Osteocyte (in vitro differentiated cells): ENCODE measurements around the gene CHRD. TPM values are rescaled to one million over a fixed set of nuclear protein-coding genes. Genes with fewer than 3 reads are reported as not detected.
A peak's percentile ranks its signal among the peaks of the same experiment; 100 is the strongest.

Source experiments
- DNase-seq: peaks from one replicate; pipeline ENCODE4 v3.0.0; 2021; ENCODE audit warnings: mixed read lengths; ENCODE audit not compliant: unreplicated experiment; ENCODE audit errors: extremely low spot score
- H3K27ac Mint-ChIP-seq: one replicate; pipeline ENCODE4 v1.8.0; 2021; ENCODE audit warnings: mild to moderate bottlenecking, mixed read lengths; ENCODE audit not compliant: unreplicated experiment
- H3K27me3 Mint-ChIP-seq: one replicate; pipeline ENCODE4 v1.8.0; 2021; ENCODE audit warnings: mixed read lengths; ENCODE audit not compliant: unreplicated experiment
- H3K36me3 Mint-ChIP-seq: one replicate; pipeline ENCODE4 v1.8.0; 2021; ENCODE audit warnings: mixed read lengths; ENCODE audit not compliant: unreplicated experiment
- H3K4me1 Mint-ChIP-seq: one replicate; pipeline ENCODE4 v1.8.0; 2021; ENCODE audit warnings: mixed read lengths; ENCODE audit not compliant: unreplicated experiment
- H3K4me3 Mint-ChIP-seq: one replicate; pipeline ENCODE4 v1.8.0; 2021; ENCODE audit warnings: mild to moderate bottlenecking, moderate library complexity, mixed read lengths; ENCODE audit not compliant: unreplicated experiment
- H3K9me3 Mint-ChIP-seq: one replicate; pipeline ENCODE4 v1.8.0; 2021; ENCODE audit warnings: mixed read lengths; ENCODE audit not compliant: unreplicated experiment
- CTCF ChIP-seq: fragments of 200-600 bp; sonication (generic); IDR thresholded peaks from 2 replicates; pipeline ENCODE4 v1.5.0; 2021; ENCODE audit warnings: antibody characterized with exemption, mild to moderate bottlenecking, moderate library complexity
- total RNA-seq: library from RNA; stranded (reverse); gene quantifications from 2 replicates; pipeline ENCODE4 v1.2.1, GENCODE V29; 2021

The CHRD gene
- total RNA-seq, 1 donor from 2014 or later = 4.4 TPM

- Mint-ChIP-seq H3K27ac (no peak overlapping the region), H3K4me3 (no peak overlapping the region), H3K36me3 (peaks cover 16% of the 10 kb centered on the region), H3K9me3 (no peaks in the 10 kb centered on the region), H3K4me1 (peaks cover 52% of the 10 kb centered on the region), H3K27me3 (peaks cover 37% of the 10 kb centered on the region)
- TF ChIP-seq CTCF = no peak
- no peak for DNase-seq
These were observed 6.4 kb upstream of the CHRD start for GRCh38 chr3:184373422-184373821.

- H3K9me3 Mint-ChIP-seq = no peaks in the 10 kb centered on the region
- peaks cover 48% of the 10 kb centered on the region for H3K27me3 Mint-ChIP-seq
- H3K27ac Mint-ChIP-seq = no peak overlapping the region
- no peak for TF ChIP-seq CTCF
- H3K36me3 Mint-ChIP-seq = no peaks in the 10 kb centered on the region
- peaks cover 41% of the 10 kb centered on the region for H3K4me1 Mint-ChIP-seq
- DNase-seq = no peak
- no peak overlapping the region for H3K4me3 Mint-ChIP-seq
These were observed 4.0 kb upstream of the CHRD start for GRCh38 chr3:184375747-184376461.

DNA sequence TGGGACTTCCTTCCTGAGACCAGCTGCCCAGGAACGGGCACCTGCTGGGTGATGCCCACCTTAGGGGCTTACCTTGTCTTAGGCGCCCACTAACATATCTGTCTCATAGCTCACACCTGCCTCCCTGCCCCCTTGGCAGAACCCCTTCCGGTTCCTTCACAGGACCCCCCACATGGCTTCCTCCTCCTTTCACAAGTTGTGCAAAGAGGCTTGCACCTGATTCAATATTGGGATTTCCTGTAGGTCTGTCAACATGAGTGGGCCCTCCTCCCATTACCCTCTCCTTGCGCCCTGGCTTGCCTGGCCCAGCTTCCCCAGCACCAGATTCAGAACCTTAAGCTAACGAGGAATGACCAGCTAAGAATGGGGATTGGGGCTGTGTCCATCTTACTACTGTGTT, 2.5 kb upstream of the CHRD start:
- Mint-ChIP-seq H3K4me3 (no peak overlapping the region), H3K4me1 (peaks cover 27% of the 10 kb centered on the region), H3K27me3 (peaks cover 58% of the 10 kb centered on the region)

DNA sequence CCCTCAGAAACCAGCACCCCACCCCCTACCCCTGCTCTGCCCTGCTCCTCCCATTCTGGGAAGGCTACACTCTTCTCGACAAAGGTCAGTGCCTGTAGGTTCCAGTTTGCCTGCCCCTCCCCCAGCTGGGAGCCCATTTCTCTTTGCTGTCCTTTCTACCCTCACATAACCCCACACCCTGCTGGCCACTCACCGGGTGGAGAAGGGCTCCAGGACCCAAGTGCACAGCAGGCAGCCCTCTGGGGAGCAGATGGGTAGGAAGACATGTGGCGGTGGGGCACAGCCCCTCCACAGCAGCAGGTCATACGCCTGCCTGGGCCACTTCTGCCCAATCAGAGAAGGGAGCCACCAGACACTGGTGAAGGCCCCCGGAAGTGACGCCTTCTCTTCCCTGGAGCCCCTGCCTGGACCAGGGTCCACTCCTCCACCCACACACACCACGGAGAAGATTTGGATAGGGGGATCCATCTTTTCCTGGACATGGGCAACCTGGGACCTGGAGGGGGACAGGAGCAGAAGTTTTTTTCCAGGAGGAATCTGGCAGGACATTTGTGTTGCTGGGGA, 1.9 kb upstream of the CHRD start, which contains the start of gene THPO:
Gene THPO, minus strand, starts transcription at position 326 of the 564 bp plus-strand sequence. CDS start 1,948 bp downstream, outside the sequence.
- no peak for TF ChIP-seq CTCF
- Mint-ChIP-seq H3K36me3 (no peaks in the 10 kb centered on the region), H3K27me3 (peaks cover 63% of the 10 kb centered on the region), H3K4me3 (peak within 1 kb of the TSS; percentile 62), H3K4me1 (peaks cover 21% of the 10 kb centered on the region), H3K27ac (no peak within 1 kb of the TSS), H3K9me3 (no peaks in the 10 kb centered on the region)
- no peak for DNase-seq

More for the DNA sequence above, 2.5 kb upstream of the CHRD start:
- TF ChIP-seq CTCF = no peak
- Mint-ChIP-seq H3K9me3 (no peaks in the 10 kb centered on the region), H3K36me3 (no peaks in the 10 kb centered on the region), H3K27ac (no peak overlapping the region)
- no peak for DNase-seq

DNA sequence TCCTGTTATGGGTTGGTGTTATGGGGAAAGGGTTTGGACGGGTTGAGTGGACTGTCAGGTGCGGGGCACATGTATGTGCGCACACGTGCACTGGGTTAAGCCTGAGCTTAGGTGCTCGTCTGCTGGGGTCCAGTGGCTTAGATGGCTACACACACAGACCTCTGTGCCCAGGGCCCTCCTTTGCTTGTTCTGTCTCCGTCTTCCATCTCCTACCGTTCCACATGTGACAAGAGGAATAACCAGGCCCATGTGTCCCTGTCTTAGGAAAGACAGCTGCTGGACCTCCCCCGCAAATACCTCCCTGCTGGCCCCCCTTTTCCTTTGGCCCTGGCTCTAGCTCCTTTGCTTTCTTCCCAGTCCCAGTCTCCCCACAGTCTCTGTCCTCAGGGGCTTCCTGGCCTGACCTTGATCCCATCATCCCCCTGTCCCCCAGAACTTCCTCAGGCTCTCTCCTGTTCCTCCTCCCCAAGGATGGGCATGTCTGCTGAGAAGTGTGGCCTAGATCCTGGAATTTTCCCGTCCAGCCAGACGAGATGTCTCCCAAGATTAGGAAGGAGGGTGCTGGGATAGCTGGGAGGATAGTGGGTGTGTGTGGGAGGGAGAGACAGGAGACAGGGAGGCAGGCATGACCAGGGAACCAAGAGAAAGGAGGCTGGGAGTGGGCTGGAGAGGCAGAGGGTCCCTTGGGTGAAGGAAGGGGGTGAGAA, 1.1 kb upstream of the CHRD start:
- no peak for DNase-seq
- no peak for TF ChIP-seq CTCF
- Mint-ChIP-seq H3K9me3 (no peaks in the 10 kb centered on the region), H3K27me3 (peaks cover 63% of the 10 kb centered on the region), H3K36me3 (no peaks in the 10 kb centered on the region), H3K4me1 (peaks cover 14% of the 10 kb centered on the region), H3K4me3 (peak overlapping the region; percentile 62), H3K27ac (no peak overlapping the region)
